GM12891 (cell line): Measurements from ENCODE around the gene SRRD.

Experiments used
- PAX5 ChIP-seq: IDR thresholded peaks from 2 replicates; pipeline ENCODE4 v1.6.1; 2011; ENCODE audit warnings: low read length, moderate library complexity, mild to moderate bottlenecking; ENCODE audit not compliant: insufficient read depth, severe bottlenecking
- POLR2A ChIP-seq: IDR thresholded peaks from 2 replicates; pipeline ENCODE4 v1.6.1; 2011; ENCODE audit warnings: low read depth, low read length, control low read depth
- POLR2AphosphoS5 ChIP-seq: IDR thresholded peaks from 2 replicates; pipeline ENCODE4 v1.6.1; 2011; ENCODE audit warnings: low read depth, low read length, control low read depth
- SPI1 ChIP-seq: IDR thresholded peaks from 2 replicates; pipeline ENCODE4 v1.6.1; 2011; ENCODE audit warnings: low read depth, low read length, control low read depth
- TAF1 ChIP-seq: IDR thresholded peaks from 2 replicates; pipeline ENCODE4 v1.6.1; 2011; ENCODE audit warnings: low read depth, low read length, control low read depth

- TF ChIP-seq POLR2AphosphoS5 (no peak), TAF1 (no peak), POLR2A (no peak), SPI1 (no peak), PAX5 (no peak)
Measured at GRCh38 chr22:26479043-26479791, 4.5 kb upstream of the SRRD start.
